Vagina (tissue), 2 donors: ENCODE measurements around the gene RFX2. TPM values are rescaled to one million over a fixed set of nuclear protein-coding genes. Genes with fewer than 3 reads are reported as not detected.
A peak's percentile ranks its signal among the peaks of the same experiment; 100 is the strongest.

Source experiments
- DNase-seq, 2 donors: peaks; one replicate each; pipeline ENCODE4 v3.0.0-alpha.2; 2017; ENCODE audit errors: extremely low spot score in 2 of 2
- H3K27ac ChIP-seq: fragments of 200-600 bp; sonication (generic); one replicate; pipeline ENCODE4 v1.5.1; 2019
- H3K27me3 ChIP-seq: fragments of 200-600 bp; sonication (generic); one replicate; pipeline ENCODE4 v1.5.1; 2019
- H3K36me3 ChIP-seq, 2 donors: fragments of 200-600 bp; sonication (generic); one replicate each; pipeline ENCODE4 v1.5.1; 2017 to 2019
- H3K4me1 ChIP-seq: fragments of 200-600 bp; sonication (generic); one replicate; pipeline ENCODE4 v1.5.1; 2019
- H3K4me3 ChIP-seq, 2 donors: fragments of 200-600 bp; sonication (generic); 1 replicate in 1 of 2; 2 replicates in 1 of 2; pipeline ENCODE4 v1.5.1; 2016 to 2019
- H3K9me3 ChIP-seq: fragments of 200-600 bp; sonication (generic); one replicate; pipeline ENCODE4 v1.5.1; 2019
- POLR2A ChIP-seq, 2 donors: fragments of 450-650 bp; IDR thresholded peaks; one replicate each; pipeline ENCODE4 v1.6.1; 2017; ENCODE audit warnings: antibody characterized with exemption in 2 of 2, mild to moderate bottlenecking in 2 of 2, moderate library complexity in 2 of 2
- POLR2AphosphoS5 ChIP-seq, 2 donors: sonication (generic); formaldehyde crosslinking; IDR thresholded peaks; one replicate each; pipeline ENCODE4 v1.9.0; 2017; ENCODE audit warnings: antibody characterized with exemption in 2 of 2, mild to moderate bottlenecking in 2 of 2, low read depth in 1 of 2; ENCODE audit not compliant: insufficient read depth in 1 of 2
- intact Hi-C: fragments of 100-400 bp; cut with DNase I; formaldehyde crosslinking; loops from one replicate; pipeline ENCODE4 v1.15.1; 2023
- total RNA-seq: library from RNA; depleted of rRNA; stranded (reverse); fragments of >200 nt; gene quantifications from one replicate; pipeline ENCODE4 v1.2.3, GENCODE V29; 2016
- TF ChIP-seq, protein P1 (sequence below), 3 experiments: fragments of 450-650 bp in 2 of 3; fragments of 200-600 bp in 1 of 3; sonication (generic) in 1 of 3; IDR thresholded peaks; one replicate each; pipeline ENCODE4 v1.5.1; 2017 to 2019; ENCODE audit warnings: antibody characterized with exemption in 3 of 3, mild to moderate bottlenecking in 2 of 3, moderate library complexity in 2 of 3

The RFX2 gene
- total RNA-seq, 1 donor from 2014 or later: 12.0 TPM

DNA sequence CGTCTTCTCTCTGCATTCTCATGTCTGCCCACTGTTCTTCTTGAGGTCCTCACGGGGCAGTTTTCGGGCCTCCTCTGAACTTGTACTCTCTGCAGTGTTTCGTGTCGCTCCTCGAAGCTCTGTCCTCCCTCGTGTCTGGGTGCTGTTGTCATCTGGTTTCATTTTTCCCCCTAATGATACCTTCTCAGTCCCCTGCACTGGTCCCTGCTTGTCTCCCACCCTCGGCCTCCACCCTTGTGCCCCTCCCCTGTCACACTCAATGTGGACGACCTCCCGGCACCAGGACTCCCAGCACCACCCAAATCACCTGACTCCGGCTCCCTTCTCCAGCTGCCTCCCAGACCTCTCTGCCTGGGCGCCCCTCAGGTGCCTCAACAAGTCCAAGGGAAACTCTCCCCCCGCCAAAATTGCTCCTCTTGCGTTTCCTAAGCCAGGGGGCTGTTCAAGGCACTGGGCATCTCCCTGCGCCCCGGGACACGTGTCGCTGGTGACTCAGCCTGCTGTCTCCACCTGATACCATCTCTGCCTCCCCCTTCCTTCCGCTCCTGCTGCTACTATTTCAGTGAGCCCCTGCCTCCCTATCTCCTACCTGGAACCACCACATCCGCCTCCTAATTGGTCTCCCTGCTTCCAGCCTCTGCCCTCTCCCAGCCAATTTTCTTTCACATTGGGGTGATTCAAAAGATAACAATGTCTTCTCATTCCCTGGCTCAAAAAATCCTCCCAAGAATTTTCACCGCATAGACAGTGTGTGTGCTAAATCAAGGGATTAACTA is 49.5 kb downstream of the RFX2 start:
- Histone ChIP-seq H3K36me3 (no peaks in the 10 kb centered on the region), H3K9me3 (no peaks in the 10 kb centered on the region), H3K4me3 (peak overlapping the region in 1 of 2 donors; percentile 5), H3K27ac (peak overlapping the region; percentile 63), H3K27me3 (no peaks in the 10 kb centered on the region), H3K4me1 (peaks cover 90% of the 10 kb centered on the region)
- peak in 1 of 2 donors; percentile 89 for DNase-seq
- intact Hi-C loops: no loop called here
- TF ChIP-seq POLR2A (IDR thresholded peaks at IDR 0.05) (no peak), POLR2AphosphoS5 (IDR thresholded peaks at IDR 0.05; ENCODE audit: insufficient read depth in 1 of 2, low read depth in 1 of 2) (peak in 1 of 2 donors; percentile 39)
- TF ChIP-seq, protein P1, sequence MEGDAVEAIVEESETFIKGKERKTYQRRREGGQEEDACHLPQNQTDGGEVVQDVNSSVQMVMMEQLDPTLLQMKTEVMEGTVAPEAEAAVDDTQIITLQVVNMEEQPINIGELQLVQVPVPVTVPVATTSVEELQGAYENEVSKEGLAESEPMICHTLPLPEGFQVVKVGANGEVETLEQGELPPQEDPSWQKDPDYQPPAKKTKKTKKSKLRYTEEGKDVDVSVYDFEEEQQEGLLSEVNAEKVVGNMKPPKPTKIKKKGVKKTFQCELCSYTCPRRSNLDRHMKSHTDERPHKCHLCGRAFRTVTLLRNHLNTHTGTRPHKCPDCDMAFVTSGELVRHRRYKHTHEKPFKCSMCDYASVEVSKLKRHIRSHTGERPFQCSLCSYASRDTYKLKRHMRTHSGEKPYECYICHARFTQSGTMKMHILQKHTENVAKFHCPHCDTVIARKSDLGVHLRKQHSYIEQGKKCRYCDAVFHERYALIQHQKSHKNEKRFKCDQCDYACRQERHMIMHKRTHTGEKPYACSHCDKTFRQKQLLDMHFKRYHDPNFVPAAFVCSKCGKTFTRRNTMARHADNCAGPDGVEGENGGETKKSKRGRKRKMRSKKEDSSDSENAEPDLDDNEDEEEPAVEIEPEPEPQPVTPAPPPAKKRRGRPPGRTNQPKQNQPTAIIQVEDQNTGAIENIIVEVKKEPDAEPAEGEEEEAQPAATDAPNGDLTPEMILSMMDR (IDR thresholded peaks at IDR 0.05): no peak

DNA sequence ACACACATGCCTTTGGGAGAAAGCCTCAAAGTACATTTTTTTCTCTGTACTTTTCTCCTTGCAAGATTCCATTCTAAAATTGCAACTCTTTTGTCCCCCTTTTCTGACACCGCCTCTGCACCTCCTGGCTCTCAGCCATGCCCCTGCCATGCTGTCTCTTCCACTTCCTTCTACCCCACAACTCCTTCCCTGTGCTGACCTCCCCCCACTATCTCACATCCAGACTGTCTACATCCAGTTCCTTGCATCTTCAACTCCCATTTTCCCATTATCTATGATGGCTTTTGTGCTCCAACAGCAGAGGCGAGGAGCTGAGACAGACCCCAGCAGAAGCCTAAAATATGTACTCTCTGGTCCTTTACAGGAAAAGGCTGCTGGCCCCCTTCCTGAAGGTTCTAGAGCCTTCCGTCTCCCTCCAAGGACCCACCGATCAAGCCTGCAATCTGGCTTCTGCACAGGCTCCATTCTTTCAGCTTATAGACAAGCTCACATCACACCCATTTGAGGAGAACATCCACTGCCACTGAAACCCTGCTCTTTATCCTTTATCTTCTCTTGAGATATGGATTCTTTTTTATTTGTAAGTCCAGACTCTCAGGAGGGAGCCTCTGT is 50.2 kb downstream of the RFX2 start:
- no peak overlapping the region for H3K4me3 ChIP-seq
- intact Hi-C loops: loop anchor here (5.0 kb wide), 2 partner anchors 47 to 217 kb away; partner anchors contain the start of gene MLLT1
- peaks cover 83% of the 10 kb centered on the region for H3K4me1 ChIP-seq

DNA sequence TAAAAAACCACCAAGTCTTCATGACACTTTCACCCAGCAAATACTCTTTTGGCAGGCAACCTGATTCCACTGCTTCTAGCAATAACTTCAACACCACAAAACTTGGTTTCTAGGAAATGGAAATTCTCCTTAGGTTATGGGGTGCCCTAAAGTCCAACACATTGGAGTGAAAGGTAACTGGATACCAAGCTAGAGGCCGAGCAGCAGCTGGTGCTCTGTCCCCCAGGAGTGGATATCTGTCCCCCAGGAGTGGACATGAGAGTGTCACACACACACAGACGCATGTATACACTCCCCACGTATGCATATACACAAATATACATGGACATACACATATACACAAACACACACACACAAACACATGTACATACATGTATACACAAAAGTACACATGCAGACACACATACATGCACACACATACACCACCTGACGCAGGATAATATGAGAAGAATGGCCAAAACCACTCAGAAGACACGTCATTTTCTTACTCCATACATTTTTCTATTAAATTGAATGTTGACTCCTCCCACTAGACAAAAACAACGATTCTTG is 50.8 kb downstream of the RFX2 start:
- H3K4me1 ChIP-seq: peaks cover 83% of the 10 kb centered on the region

More for the DNA sequence above, 50.2 kb downstream of the RFX2 start:
- peak overlapping the region; percentile 63 for H3K27ac ChIP-seq
- DNase-seq: peak in 1 of 2 donors; percentile 69
- no peak for TF ChIP-seq POLR2A (IDR thresholded peaks at IDR 0.05)
- TF ChIP-seq, protein P1 (IDR thresholded peaks at IDR 0.05): no peak
- TF ChIP-seq POLR2AphosphoS5 (IDR thresholded peaks at IDR 0.05; ENCODE audit: insufficient read depth in 1 of 2, low read depth in 1 of 2): no peak
- H3K27me3 ChIP-seq: no peaks in the 10 kb centered on the region
- H3K9me3 ChIP-seq: no peaks in the 10 kb centered on the region
- H3K36me3 ChIP-seq: no peaks in the 10 kb centered on the region

DNA sequence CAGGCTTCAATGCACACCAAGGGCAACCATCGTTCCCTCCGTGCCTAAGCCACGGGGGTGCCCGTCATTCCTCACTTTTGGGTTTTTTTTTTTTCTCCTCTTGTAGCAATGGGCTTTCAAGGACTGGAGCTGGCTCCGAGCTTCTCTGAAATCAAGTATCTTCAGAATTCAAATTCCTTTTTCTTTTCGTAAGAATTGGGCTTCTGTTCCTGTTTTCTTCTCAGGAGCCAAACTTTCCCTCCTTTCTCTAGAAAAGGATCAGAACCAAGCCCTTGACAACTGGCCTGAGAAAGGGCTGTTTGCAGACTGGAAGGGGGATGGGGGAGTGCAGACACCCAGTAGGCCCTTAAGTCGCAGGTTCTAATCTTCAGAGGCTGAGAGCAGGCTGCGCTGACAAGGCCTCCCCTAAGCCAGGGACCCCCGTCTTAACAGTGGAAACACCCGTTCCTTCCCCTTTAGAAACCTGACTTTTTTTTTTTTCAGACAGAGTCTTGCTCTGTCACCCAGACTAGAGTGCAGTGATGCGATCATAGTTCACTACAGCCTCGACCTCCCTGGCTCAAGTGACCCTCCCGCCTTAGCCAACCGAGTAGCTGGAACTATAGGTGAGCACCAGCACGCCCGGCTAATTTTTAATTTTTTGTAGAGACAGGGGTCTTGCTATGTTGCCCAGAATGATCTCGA is 51.6 kb downstream of the RFX2 start:
- TF ChIP-seq POLR2A (IDR thresholded peaks at IDR 0.05) (no peak), POLR2AphosphoS5 (IDR thresholded peaks at IDR 0.05; ENCODE audit: insufficient read depth in 1 of 2, low read depth in 1 of 2) (no peak)
- TF ChIP-seq, protein P1 (IDR thresholded peaks at IDR 0.05): no peak
- peaks cover 76% of the 10 kb centered on the region for H3K4me1 ChIP-seq
- no peak overlapping the region for H3K4me3 ChIP-seq
- DNase-seq: peak in 1 of 2 donors; percentile 81
- H3K9me3 ChIP-seq: no peaks in the 10 kb centered on the region
- H3K27me3 ChIP-seq: no peaks in the 10 kb centered on the region
- H3K36me3 ChIP-seq: no peaks in the 10 kb centered on the region
- peak overlapping the region; percentile 93 for H3K27ac ChIP-seq
- intact Hi-C loops: loop anchor here (5.0 kb wide), 2 partner anchors 49 to 219 kb away; partner anchors contain the start of gene MLLT1

More for the DNA sequence above, 50.8 kb downstream of the RFX2 start:
- no peak for TF ChIP-seq POLR2A (IDR thresholded peaks at IDR 0.05)
- TF ChIP-seq POLR2AphosphoS5 (IDR thresholded peaks at IDR 0.05; ENCODE audit: insufficient read depth in 1 of 2, low read depth in 1 of 2): no peak
- TF ChIP-seq, protein P1 (IDR thresholded peaks at IDR 0.05): no peak
- H3K27ac ChIP-seq: peak overlapping the region; percentile 93
- H3K27me3 ChIP-seq: no peaks in the 10 kb centered on the region
- no peaks in the 10 kb centered on the region for H3K36me3 ChIP-seq
- intact Hi-C loops: loop anchor here (5.0 kb wide), 2 partner anchors 48 to 218 kb away; partner anchors contain the start of gene MLLT1
- peak in 1 of 2 donors; percentile 52 for DNase-seq
- no peak overlapping the region for H3K4me3 ChIP-seq
- H3K9me3 ChIP-seq: no peaks in the 10 kb centered on the region
